Fibroblast of skin of right biceps (primary cell): ENCODE data around the gene MED27.

ENCODE experiments used
- DNase-seq: peaks from one replicate; pipeline ENCODE4 v3.0.0-alpha.2; 2013

The MED27 gene

DNA sequence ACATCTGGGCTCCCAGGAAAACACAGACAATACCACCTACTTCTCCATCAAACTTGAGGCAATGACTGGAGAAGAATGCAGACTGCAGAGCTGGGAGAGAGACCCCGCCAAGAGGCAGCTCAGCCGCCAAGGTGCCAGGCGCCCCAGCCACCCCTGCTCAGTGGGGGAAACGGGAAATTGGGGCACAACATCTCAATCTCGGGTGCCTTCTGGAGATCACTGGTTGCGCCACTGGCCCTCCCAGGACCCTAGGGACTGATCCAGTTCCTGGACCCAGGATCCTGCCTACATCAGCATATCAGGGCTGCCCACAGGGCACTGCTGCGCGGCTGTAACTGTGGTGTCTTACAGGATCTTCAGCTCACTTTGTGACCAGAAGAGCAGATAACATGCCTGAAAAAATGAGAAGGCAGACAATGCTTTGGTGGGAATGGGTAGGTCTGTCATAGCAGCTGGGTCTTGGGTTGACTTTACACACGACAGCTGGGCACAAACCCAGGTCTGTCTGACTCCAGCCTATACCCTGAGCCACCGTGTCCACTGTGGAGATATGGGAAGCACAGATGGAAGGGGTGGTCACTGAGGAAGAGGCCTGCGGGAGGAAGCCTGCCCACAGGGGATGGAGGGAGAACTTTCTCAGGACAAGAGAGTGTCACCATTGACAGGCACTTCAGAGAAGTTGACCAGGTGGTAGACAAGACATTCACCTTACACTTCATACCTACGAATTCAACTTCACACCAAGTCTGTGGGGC is 204.6 kb downstream of the MED27 start:
- DNase-seq = no peak

DNA sequence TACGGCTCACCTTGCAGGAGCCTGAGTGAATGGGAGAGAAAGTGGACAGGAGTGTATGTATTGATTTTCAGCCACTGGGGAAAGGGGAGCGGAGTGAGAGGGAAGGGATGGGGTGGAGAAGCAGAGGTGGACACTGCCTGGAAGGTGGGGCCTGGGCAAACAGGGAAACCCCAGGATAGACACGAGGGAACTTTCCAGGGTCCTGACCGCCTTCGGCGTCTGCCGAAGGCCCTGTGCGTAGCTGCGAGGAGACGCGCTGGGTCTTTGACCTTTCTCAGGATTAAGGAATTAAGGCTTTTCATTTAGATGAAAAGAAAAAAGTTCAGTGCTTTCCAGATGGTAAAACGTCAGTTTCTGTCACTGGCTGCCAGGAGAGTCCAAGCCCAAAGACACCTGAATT is 205.2 kb downstream of the MED27 start:
- DNase-seq = no peak

DNA sequence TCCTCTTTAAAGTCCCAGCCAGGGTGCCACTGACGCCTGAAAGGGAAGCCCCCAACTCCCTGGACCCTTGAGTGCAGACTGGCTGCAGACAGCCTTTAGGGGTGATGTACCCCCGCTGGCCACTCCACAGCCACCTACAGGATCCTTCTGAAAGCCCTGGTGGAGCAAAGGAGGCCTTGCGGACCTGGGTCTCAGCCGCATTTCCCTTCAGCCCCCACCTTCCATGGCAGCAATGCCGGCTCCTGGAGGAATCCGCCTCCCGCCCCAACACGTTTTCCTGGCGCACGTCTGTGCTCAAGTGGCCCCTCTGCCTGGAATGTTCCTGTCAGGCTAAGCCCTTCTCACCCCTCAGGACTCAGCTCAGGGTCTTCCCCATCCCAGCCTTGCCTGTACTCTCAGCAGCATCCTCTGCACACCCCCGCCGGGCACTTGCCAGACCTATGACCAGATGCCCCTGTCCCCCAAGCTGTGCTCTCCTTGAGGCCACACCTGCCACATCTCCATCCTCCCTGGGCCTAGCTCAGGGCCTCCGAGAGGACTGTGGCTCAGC is 205.7 kb downstream of the MED27 start:
- DNase-seq = no peak

DNA sequence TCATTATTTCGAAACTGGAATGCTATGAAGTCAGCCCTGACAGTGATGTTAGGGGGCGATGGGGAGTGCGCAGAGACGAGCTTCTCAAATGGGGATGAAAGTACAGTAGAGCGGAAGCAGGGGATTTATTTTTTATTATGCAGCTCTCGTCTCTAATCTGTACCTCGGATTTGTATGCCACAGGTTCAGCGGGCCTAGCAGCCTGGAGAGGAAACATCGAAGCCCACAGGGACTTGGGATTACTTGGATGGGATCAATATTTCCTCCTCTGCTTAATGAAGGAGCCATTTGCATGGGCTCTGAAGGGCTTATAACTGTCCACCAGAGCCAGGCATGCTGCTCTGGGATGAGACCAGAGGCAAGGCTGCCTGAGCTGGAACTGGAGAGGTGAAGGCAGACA is 206.3 kb downstream of the MED27 start:
- no peak for DNase-seq

DNA sequence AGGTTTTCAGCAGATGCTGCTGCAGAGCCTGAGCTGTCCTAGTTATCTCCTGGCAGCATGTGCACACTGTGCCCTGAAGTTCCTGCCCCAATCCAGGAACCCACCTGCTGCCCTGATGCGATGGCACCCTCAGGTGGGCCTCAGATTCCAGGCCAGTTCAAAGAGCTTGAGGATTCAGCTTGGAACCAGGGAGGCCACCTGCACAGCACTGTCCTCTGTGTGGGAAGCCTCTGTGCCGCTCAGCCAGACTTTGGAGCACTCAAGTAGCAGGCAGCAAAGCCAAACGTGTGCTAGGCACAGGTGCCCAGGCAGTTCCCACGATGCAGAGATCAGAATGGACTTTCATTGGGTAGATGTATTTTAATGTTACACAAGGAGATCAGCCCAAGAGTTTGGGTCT is 207.0 kb downstream of the MED27 start:
- no peak for DNase-seq

DNA sequence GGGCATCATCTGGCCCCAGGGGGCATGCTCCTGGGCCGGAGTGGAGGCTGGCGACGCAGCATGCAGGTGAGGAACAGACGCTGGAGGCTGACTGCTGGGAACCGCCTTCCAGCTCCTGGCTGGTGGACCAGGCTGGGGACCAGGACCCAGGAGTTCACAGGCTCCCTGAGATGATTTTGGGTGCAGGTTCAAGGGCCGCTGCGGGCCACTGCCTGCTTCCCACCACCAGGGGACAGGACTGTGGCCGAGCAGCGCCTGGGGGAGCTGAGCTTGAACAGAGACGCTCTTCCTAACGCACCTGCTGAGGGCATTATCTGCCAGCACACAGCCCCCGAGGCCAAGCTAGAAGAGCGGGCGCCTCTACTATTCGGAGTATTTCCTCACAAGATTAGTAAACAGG is 207.7 kb downstream of the MED27 start:
- no peak for DNase-seq

DNA sequence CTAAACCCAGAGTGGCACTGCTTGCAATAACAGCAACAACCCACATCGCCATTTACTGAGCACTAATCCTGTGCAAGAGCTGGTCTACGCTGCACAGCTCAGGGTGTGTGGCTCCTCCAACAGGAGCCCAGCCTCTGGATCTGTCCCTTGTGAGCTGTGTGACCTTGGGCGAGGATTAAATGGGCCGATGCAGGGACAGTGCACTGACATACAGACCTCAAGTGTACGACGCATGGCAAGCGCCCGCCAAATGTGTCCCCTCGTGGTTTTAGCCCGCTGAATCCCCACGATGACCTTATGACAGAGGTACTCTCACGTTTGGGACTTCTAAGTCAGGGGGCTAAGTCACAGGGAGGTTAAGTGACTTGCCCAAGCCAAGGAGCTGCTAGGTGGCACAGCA is 209.5 kb downstream of the MED27 start:
- DNase-seq = no peak

DNA sequence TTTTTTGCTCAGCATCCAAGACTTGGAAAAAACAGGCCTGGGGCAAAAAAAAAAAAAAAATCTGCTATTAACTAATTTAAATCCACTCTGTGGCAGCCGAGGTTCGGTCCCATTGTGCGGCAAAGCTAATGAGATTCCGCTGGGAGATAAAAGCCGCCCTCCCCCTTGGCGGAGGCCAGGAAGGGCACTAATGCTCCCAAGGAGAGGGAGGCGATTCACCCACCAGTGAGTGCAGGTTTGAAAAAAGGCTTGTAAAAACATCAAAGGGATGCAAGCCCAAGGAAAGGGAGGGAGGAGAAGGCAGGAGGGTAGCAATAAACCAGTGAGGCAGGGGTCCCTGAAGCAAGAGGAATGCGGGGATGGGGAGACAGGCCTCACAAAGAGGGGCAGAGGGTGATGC is 210.3 kb downstream of the MED27 start:
- no peak for DNase-seq

DNA sequence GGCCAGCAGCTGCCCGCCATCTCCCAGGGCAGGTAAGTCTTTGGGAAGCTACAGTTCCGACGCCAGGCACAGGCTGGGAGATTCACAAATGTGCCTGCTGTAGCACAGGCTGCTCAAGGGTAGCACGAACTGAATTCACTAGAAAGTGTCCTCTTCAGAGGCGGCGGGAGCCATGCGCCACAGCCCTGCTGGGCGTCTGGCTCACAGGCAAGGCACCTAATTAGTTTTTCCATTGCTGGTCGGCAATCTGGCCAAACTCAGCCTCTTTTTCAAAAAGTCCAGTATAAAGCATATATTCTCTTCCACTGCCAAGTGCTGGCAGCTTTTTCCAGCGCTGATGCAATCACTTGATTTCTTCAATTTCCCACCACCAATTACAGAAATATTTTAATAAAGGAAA is 210.9 kb downstream of the MED27 start:
- DNase-seq = peak; percentile 9

DNA sequence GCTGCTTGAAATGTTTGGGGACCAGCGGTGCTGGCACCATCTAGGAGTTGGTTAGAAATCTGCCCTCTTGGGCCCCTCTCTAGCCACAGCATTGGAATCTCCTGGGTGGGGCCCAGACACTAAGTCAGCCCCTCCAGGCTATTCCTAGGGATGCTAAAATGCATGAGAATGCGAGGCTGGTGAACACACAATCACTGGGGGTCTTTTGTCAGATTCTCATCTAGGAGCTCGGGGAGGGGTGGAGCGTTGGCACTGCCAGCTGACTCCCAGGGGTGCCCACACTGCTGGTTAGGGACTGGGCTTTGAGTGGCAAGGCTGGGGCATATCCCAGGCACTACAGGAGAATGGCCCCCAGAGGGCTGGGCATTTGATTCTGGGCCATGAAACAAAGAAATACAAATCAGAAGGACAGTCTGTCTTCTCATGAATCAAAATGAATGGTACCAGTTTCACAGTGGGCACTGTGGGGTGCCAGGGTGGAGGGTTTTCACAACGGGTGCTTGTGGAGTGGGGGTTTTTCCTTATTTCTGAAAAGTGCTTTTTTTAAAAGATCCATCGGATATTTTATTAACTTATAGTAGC is 212.0 kb downstream of the MED27 start:
- DNase-seq = no peak

DNA sequence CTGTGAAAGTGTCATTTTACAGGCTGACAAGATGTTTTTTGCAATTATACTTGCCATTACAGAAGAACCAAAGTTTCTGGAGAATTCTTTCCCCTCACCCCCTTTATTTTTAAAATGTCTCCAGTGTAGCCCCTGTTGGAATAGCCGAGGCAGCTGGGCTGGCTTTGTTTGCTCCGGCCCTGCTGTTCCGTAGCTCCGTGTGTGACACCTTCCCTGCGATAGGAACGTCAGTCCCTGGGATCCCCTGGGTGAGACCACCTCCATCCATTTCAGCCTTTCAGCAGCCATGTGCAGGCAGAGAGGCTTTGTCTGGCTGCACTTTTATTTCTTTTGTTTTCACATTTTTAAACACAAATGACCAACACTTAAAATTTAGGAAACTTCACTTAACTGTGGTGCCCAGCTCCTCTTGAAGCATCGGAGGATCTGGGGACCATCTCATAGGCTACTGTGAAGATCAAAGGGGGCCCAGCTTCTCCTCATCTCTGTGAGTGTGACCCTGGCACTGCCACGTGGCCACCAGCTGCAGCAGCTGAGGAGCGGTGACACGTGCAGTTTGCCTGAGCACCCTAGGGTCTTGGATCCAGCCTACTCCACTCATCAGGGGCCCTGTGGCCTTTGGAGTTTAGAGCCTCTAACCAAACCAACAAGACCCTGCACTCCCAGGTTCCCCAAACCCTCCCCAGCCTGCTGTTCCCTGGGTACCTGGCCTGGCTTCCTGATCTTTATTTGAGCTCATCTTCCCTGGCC is 214.0 kb downstream of the MED27 start:
- DNase-seq = no peak

DNA sequence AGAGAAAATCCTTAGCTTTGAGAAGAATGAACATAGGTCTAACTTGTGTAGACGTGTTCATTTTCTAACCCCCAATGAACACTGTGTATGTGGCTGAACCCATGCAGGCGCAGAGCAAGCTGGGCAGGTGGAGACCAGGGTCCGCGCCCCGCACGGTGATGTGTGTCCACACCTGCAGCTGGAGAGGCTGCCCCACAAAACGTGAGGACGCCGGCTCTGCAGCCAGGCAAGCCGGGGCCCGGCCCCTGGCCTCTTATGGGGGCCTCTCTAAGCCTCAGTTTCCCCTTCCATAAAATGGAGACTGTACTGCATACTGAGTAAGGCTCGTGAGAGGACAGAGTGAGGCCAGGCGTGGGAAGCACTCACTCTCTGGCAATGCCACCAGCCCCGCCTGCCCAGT is 215.1 kb downstream of the MED27 start:
- no peak for DNase-seq

DNA sequence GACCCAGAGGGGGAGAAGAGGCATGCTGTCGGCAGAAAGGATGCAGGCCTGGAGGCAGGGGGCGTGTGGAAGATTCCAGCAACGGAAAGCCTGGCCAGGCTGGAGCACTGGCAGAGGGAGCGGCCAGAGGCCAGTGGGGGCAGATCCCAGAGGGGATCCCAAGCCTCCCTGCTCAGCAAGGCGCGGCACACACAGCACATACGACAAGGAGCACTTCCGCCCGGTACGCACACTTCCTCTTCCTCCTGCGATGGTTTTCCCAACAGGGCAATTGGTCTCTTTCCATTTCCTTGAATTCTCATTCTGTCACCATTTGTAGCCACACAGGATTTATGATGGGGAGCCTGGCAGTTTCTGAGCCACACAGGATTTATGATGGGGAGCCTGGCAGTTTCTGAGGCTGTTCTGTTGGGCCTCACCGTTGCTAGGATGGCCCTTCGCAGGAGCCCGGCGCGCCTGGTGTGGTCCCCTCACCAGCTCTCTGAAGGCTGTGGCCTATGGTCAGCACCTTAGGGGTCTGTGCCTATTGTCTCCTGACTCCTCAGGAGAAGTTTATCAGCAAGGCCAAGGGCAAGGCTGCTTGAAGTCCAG is 216.3 kb downstream of the MED27 start:
- DNase-seq = no peak

DNA sequence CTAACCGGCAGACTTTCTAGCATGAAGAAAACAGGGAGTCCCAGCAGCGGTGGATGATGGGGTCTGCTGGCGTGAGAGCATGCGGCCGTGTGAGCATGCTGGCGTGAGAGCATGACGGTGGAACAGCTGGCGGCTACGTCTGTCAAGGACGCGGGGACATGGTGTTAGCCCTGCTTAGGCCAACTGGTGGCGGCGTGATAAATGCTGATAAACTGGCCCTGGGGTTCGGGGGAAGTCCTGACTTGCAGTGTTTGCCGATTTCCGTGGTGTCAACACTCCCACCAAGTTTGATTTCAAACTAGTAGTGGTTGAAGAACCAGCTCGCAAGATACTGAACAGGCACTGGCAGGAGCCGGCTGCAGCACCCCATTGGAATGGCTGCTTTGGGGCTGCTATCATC is 217.4 kb downstream of the MED27 start:
- no peak for DNase-seq

DNA sequence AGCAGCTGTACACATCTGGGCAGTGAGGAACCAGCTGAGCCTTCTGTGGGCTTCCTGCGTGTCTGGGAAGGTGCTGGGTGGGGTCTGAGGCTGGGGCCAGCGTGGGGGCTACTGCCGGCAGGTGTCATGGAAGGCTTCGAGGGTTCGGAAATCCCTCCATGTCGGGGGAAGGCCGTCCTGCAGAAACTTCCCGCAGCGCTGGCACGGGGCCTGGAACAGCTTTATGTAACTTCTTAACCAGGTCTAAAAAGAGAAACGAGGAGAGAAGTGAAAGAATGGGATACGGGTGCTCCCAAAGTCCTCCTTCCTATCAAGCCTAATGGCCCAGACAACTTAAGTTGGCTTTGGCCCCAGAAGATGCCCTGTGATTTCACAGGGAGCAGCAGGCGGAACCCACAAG is 219.2 kb downstream of the MED27 start:
- no peak for DNase-seq

DNA sequence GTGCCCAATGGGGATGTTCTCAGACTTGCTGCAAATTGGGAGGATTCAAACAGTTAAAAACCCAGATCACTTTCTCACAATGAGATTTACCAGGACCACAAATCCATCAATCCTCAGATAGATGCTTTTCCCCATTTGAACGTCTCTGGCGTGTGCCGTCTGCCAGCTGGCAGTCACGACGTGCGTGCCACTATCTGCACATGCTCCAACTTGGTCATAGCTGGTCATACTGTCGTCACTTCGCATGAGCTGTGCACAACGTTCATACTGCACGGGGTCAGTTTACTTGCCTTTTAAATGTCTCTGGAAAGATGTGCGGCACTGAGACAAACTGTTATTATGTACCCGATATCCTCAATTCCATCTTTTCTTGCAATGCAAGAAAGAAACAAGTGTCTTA is 221.5 kb downstream of the MED27 start:
- DNase-seq = no peak

DNA sequence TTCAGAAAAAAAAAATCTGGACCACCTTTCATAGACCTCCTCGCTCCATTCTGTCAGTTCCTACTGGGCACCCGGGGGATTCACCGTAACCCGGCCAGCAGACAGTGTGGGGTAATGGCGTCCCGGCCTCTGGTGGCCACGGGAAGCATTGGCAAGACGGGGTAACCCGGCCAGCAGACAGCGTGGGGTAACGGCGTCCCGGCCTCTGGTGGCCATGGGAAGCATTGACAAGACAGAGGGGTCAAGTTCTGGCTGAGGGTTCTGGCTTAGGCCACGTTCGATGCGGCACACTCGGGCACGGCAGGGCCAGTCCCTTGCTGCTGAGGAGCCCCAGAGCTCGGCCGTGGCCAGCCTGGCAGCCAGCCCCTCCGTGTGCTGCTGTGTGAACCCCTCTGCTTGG is 223.6 kb downstream of the MED27 start:
- DNase-seq = no peak

DNA sequence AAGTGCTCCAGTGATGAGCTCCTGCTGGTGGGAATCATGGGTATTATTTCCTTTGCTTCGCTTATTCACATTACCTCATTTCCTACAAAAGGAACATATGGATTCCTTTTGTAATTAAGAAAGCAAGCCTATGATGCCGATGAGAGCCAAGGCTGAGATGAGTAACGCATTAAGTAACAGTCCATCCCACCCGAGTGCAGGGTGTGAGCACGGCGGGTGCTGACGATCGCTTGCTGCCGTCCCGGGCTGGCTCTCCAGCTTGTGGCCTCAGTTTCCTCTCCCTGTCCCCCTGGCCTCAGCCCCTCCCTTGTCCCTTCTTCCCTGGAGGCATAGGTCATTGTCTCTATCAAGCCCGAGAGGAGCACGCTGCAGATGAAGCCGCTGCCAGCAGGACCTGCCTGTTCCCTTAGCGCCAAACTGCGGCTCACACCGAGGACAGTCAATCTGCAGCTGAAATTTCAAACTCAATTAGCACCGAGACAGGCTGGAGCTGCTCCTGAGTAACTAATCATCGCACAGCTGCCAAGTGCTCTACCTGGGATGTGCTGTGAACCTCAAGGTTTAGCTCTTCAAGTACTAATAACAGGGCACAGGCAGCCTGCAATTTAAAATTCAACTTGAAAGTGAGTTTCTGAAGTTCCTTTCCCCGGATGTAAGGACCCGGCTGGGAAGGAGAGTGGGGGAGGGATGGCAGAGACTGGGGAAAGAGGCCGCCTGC is 224.6 kb downstream of the MED27 start:
- DNase-seq = peak; percentile 68

DNA sequence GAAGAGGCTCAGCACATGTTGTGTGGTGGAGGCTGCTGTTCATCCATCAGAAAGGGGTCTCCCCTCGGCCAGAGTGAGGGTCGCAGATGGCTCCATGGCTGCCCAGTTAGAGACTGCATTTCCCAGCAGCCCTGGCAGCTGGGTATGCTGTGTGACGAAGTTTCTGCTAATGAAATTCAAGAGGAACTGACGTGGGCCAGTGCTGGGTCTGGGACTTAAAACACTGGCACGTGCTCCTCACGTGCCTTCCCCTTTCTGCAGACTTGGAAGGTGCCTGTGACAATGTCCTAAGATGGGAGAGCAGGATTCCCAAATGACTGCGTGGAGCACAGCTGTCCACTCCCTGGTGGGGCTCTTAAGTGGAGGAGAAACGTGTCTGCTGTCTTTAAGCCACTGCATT is 225.3 kb downstream of the MED27 start:
- DNase-seq = no peak

DNA sequence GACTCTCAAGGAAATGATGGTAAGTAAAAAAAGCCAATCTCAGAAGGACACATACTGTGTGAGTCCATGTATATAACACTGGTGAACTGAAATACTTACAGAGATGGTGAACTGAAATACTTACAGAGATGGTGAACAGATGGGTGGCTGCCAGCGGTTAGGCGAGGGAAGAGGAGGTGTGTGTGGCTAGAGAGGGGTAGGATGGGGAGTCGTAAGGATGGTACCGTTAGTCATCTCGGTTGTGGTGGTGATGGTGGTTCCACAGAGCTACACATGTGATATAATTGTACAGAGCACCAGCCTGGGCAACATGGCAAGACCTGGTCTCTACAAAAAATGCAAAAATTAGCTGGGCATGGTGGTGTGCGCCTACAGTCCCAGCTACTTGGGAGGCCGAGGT is 226.2 kb downstream of the MED27 start:
- DNase-seq = no peak

DNA sequence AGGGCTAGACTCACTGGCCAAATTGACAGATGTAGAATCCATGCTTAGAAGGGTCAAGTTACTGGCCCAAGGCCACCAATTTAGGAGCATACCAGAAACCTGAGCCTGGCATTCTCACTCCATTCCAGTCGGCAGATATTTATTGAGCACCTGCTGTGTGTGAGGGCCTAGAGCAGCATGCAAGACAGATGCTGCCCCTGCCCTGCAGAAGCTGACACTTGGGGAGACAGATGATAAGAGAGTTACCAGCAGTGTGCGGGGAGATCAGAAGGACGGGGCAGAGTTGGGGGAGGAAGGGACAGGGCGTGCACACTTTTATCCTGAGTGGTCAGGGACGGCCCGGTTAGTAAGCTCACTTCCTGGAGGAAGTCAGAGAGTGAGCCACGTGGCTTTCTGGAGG is 228.3 kb downstream of the MED27 start:
- DNase-seq = no peak

DNA sequence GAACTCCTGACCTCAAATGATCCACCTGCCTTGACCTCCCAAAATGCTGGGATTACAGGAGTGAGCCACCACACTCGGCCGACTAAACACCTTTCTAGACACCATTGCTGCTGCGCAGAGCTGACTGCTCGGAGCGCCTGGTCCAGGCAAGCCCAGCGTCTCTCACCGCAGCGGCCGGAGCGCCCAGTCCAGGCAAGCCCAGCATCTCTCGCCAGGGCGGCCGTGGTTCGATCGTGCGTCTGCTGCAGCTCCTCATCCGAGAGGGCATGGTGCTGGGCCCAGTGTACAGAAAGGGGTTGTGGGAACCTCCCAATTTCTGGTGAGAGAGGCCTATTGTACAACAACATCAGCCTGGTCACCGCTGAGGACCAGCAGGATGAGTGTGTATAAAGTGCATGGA is 230.3 kb downstream of the MED27 start:
- no peak for DNase-seq

DNA sequence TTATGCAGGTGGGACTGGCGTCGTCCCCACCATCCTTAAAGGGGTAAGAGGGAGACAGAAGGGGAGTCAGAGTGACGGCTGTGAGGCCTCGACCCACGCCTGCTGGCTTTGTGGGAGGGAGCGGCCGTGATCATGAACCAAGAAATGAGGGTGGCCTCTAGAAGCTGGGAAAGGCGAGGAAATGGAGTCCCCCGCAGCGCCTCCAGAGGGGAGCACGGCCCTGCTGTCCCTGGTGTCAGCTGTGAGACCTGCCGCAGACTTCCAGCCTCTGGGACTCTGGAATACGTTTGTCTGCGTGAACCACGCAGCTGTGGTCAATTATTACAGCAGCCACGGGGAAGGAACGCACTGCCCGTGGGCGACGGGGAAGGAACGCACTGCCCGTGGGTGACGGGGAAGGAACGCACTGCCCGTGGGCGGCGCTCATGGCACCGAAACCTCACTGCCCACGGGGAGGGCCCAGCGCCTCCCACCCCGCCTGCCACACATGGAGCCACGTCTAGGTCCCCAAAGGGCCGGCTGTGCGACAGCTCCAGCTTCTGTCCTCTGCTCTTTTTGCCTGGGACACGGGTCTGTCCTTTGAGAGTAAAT is 231.0 kb downstream of the MED27 start:
- no peak for DNase-seq
